Ramos (cell line): ENCODE results near the gene ZDHHC24.

ENCODE experiments used
- in situ Hi-C: fragments of 300-500 bp; cut with MboI; formaldehyde crosslinking; loops from one replicate; pipeline ENCODE4 v1.14.3; 2022; ENCODE audit warnings: low sequenced_read_pairs; ENCODE audit not compliant: unreplicated experiment

Gene ZDHHC24

DNA sequence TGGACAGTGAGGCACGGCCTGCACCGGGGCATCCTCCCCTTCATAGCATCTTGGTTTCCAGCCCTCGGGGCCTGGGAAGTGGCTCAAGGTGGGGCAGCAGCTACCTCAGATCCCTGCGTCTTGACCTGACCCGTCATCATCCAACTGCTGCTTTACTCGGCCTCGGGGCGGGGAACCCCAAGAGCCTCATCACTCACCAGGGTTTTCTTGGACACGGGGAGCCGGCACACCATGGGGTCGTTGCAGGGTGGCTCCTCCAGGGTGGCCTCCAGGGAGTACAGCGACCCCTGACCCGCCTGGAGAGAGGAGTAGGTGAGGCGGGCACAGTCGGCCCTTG, 21.9 kb upstream of the ZDHHC24 start:
- in situ Hi-C loops: no loop called here

DNA sequence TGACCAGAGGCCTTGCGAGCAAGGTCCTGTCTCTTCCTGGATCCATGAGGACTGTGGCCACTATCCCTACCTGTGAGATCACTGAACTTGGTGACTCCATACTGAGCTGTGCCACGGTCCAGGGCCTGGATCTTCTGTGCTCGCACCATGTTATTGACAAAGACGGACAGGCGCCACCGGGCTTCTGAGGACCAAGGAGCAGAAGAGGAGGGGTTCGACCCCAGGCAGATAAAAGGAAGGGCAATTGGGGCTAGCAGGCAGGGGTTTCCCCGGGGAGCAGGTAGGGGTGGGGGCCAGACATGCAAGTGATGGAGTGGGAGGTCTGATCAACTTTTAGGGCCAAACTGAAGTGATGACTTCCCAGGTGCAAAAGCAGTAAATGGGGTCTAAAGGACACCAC, 20.4 kb upstream of the ZDHHC24 start:
- in situ Hi-C loops: no loop called here

DNA sequence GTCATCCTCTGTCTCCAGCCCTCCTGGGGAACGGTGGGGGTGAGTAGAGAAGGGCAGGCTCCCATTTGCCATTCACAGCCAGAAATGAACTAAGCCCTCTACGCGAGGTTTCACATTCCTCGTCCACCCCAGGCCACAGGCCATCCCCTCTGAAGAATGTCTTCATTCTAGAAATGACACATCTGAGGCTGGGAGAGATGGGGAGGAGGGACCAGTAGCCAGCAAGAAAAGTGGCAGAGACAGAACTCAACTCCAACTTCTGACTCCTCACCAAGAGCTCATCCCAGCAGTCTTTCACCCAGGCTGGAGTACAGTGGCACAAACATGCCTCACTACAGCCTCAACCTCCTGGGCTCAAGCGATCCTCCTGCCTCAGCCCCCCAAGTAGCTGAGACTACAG, 19.1 kb upstream of the ZDHHC24 start:
- in situ Hi-C loops: no loop called here

DNA sequence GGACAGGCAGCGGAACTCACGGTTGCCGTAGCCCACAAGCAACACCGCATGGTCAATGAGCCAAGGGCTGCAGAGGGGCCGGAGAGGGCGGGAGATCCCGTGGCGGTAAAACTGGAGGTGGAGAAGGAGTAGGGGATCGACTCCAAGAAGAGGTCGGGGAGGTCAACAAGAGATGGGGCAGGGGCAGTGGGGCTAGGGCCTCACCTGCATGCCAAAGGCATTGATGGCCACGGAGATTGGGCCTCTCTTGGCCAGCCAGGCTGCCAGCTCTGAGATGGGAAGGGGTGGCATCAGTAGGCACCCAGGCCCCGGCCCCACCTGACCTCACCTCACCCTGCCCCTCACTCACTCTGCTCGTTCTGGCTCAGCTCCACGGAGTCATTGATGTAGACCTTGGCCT, 18.7 kb upstream of the ZDHHC24 start:
- in situ Hi-C loops: no loop called here

DNA sequence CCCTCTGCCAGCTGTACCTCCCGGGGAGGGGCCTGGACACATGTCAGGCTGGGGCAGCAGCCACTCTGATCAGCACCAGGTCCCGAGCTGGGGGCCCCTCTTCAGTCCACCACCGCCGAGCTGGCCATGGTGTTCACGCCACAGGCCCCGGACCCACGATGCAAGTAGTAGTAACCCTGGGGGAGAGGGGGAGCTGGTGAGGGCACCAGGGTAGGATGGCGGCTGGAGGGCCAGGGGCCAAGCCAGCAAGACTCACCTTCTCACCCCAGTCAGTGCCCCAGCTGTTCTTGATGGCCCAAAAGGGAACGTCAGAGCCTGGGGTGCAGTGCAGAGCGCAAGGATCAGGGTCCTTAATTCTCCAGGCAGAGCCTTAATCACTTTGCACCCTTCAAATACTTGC, 18.0 kb upstream of the ZDHHC24 start:
- in situ Hi-C loops: no loop called here

DNA sequence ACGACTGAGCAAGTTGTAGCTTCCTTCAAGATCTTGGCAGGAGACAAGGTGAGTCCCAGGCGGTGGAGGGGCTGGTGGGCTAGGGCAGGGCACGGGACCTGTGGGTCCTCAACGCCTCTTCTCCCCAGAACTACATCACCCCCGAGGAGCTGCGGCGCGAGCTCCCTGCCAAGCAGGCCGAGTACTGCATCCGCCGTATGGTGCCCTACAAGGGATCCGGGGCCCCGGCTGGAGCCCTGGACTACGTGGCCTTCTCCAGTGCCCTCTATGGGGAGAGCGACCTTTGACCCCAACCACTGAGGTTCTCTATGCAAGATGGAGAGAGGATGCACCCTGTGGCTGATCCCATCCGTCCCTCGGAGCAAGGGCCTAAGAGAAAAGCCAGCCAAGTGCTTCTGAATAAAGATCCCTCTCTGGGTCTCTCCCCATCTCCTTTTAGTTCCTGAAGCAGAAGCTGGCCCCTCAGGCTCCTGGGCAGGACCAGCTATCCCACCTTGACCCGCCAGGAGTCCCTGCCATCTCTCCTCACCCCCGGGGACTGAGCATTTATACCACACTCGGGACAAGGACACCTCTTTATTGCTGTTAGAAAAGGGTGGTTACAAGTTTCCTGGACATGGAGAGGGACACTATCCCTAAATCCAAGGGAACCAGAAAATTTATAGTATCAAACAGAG, 17.2 kb upstream of the ZDHHC24 start:
- in situ Hi-C loops: no loop called here

DNA sequence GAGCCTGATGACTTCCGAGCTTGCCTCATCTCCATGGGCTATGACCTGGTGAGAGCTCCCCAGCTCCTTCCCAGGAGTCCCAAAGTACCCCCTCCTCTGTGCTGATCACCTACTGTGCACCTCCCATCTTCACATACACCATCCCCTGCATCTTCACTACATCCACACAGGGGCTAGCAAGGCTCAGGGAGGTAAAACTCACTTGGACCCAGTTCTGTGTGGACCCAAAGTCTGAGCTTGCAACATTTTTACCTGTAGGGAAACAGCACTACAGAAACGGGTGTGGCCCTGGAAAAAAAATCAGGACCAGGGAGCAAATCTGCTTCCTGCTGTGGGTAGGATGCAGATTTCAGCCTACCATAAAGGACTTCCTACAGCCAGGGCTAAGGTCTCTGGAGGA, 16.4 kb upstream of the ZDHHC24 start:
- in situ Hi-C loops: no loop called here

DNA sequence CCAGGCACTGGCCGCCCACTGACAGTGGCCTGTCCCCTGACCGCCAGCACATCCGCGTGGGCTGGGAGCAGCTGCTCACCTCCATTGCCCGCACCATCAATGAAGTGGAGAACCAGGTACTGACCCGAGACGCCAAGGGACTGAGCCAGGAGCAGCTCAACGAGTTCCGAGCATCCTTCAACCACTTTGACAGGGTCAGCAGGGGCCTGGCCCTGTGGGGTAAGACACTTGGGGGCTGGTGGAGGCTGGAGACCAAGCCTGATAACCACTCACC, 16.1 kb upstream of the ZDHHC24 start:
- in situ Hi-C loops: no loop called here

DNA sequence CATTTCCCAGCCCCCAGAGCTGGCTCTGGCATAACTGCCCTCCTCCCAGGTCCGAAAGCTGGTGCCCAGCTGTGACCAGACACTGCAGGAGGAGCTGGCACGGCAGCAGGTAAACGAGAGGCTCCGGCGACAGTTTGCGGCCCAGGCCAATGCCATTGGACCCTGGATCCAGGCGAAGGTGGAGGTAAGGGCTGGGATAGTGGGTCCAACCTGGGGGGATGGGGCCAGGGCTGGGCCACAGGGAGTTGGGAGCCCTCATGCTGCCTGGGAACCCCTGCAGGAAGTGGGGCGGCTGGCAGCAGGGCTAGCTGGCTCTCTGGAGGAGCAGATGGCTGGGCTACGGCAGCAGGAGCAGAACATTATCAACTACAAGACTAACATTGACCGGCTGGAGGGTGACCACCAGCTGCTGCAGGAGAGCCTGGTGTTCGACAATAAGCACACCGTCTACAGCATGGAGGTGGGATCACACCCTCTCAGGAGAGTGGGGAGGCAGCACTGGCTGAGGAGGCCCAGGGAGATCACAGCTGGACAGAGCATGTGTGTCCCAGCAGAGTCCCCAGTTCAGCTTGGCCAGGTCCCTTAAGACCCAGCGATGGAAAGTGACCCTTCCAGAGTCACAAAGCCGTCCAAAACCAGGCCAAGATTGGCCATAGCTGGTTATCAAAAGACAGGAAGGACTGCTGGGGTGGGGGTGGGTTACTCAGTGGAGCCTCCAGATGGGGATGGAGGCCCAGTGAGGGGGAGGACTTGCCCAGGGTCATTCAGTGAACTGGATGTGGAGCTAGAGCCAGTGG, 15.5 kb upstream of the ZDHHC24 start:
- in situ Hi-C loops: no loop called here

DNA sequence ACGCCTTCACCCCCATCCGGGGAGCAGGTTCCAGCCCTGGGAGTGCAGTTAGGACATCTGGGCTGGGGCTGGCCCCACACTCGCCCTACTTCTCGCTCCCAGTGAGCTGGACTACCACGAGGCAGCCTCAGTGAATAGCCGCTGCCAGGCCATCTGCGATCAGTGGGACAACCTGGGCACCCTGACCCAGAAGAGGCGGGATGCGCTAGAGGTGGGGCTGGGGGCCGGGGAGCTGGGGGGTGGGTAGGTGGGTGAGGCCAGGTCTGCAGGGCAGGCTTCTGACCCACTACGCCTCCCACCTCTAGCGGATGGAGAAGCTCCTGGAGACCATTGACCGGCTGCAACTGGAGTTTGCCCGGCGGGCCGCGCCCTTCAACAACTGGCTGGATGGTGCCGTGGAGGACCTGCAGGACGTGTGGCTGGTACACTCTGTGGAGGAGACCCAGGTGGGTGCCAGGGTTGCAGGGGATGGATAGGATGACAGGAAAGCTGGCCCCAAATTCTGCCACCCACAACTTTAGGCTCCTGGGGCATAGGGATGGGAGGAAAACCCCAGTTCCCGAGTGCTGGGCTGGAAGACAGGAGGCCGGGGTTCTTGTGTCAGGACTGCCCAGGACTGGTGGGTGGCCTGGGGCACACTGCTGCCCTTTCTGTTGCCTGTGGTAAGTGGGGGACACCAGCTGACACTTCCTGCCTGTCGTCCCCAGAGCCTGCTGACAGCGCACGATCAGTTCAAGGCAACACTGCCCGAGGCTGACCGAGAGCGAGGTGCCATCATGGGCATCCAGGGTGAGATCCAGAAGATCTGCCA, 14.2 kb upstream of the ZDHHC24 start:
- in situ Hi-C loops: no loop called here

DNA sequence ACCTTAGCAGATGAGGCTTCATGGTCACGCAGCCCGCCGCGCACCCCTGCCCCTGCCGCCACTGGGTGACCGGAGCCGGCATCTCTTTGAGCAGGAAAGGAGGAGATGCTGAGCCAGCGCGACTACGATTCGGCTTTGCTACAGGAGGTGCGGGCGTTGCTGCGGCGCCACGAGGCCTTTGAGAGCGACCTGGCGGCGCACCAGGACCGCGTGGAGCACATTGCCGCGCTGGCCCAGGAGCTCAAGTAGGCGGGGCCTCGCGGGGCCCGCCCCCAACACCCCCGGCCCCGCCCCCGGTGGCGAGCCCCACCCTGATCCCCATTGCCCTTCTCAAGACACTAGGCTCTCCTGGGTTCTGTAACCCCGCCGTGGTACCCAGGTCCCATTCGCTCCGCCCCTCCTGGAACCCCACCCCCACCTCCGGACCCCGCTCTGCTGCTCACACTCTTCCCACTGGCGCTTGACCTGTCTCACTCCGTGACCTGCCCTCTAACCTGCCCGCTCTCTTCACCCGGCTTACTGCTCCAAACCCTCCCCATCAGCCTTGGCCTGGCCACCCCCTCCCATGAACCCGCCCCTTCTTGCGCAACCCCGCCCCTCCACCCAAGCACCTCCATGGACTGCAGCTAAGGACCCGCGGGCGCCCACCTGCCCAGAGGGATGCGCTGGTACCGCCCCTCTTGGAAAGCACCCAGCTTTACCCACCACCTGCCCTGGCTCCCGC, 13.5 kb upstream of the ZDHHC24 start:
- in situ Hi-C loops: no loop called here

DNA sequence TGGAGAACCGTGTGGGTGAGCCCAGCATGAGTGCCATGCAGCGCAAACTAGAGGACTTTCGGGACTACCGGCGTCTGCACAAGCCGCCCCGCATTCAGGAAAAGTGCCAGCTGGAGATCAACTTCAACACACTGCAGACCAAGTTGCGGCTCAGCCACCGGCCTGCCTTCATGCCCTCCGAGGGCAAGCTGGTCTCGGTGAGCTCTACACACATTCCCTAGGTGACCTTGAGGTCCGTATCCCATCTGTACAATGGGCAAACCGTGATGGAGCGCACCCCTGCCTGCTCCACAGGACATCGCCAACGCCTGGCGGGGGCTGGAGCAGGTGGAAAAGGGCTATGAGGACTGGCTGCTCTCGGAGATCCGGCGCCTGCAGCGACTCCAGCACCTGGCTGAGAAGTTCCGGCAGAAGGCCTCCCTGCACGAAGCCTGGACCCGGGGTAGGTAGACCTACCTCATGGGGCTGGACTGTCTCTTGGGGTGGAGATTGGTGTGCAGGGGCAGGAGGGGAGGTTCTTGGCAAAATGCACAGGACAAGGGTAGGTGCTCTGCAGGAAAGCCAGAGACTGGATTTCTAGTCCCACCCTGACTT, 12.0 kb upstream of the ZDHHC24 start:
- in situ Hi-C loops: no loop called here

DNA sequence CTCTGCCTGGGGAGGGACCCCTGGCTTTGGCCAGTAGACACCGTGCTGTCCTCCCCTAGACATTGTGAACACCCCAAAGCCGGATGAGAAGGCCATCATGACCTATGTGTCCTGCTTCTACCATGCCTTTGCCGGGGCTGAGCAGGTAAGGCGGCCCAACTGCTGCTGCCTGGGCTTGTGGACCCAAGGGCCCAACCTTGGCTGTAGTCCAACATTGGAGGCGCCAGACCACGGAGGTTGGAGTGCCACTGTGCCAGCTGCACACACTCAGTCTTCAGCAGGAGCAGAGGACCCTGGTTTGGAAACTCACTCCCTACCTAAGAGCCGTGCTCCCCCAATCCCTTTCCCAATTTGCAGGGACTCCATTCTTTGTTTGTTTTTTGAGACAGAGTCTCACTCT, 10.2 kb upstream of the ZDHHC24 start:
- in situ Hi-C loops: no loop called here

DNA sequence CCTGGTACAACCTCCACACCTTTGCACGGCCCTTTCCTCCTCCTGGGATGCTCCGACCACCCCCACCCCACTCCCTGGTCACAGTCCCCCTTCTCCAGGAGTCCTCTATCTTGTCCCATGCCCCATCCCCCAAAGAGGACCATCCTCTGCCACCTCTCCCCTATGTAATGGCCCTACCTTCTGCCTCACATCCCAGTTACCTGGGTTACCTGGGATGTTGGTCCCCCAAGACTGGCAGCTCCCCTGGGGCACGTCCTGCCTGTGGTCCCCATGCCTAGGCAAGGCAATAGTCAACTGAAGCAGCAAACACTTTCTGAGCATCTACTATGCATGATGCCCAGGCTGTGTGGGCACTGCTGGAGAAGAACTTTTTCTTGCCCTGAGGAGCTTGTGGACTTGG, 9.6 kb upstream of the ZDHHC24 start:
- in situ Hi-C loops: no loop called here

DNA sequence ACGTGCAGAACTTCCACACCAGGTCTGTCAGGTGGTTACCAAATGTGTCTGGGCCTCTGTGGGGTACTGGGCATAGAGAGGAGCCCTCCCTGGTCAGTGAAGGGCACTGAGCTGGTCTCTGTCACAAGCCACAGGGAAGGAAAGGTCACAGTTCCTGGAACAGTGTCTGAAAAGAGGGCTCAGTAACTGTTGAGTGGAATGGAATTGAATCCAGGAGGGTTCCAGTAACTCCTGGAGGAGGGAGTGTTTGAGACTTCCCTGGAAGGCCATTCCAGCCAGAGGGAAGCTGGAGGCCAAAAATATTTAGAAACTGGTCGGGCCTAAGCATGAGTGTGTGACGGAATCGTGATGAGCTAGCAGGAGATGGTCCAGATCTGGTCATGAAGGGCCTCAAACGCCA, 8.8 kb upstream of the ZDHHC24 start:
- in situ Hi-C loops: no loop called here

DNA sequence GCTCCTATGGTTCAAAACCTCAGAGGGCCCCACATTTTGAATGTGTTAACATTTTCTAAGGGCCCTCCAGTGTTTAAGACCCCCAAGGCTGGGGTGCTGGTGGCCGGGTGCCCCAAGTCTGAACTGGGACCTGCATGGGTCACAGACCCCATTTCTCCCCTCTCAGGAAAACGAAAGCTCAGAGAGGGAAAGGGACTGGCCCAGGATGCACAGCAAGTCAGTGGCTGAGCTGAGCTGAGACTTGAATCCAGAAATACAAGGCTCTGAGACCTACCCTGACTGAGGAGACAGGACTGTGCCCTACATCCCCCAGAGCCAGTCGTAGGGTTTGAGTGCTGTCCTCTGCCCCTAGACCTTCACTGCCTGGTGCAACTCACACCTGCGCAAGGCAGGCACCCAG, 5.0 kb upstream of the ZDHHC24 start:
- in situ Hi-C loops: no loop called here

DNA sequence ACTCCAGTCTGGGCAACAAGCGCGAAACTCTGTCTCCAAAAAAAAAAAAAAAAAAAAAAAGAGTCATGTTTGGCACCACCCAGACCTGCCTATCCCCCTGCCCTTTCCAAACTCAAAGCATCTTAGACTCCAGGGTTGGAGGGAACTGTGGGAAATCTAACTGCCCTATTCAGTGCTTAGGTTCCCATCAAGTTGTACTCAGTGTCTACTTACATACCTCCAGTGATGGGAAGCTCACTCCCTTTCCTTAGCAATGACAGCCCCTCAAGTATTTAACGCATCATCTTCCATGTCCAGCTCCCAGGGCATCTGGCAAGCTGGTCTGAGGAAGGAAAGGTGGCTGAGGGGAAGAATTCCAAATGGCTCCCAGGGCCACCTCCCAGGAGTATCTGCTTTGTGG, 3.8 kb upstream of the ZDHHC24 start:
- in situ Hi-C loops: no loop called here

DNA sequence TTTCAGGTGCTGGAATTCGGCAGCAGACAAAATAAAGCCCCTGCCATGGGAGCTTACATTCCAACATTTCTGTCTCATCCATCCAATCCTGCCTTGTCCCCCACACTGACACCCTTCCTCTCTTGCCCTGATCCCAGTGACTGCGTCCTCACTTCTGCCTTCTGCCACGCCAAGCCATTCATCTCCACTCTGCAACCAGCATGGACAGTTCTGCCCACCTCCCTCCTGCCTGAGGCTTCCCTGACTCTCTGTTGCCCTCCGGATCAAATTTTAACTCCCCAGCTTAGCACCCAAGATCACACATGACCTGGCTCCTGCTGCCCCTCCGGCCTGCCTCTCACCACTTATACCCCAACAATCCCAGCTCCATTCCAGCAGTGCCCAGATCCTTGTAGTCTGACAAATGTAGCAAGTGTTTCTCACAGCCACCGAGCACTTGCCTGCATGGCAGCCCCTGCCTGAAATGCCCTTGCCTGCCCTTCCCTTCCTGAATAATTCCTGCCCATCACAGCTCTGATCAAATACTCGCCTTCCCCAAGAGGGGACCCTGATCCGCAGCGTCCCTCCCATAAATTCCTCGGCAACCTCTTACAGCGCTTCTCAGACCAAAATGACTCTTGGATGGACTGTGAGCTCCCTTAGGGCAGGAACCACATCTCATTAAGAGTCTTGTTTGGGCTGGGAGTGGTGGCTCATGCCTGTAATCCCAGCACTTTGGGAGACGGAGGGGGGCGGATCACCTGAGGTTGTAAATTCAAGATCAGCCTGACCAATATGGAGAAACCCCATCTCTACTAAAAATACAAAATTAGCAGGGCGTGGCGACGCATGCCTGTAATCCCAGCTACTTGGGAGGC, 3.2 kb upstream of the ZDHHC24 start:
- in situ Hi-C loops: no loop called here

DNA sequence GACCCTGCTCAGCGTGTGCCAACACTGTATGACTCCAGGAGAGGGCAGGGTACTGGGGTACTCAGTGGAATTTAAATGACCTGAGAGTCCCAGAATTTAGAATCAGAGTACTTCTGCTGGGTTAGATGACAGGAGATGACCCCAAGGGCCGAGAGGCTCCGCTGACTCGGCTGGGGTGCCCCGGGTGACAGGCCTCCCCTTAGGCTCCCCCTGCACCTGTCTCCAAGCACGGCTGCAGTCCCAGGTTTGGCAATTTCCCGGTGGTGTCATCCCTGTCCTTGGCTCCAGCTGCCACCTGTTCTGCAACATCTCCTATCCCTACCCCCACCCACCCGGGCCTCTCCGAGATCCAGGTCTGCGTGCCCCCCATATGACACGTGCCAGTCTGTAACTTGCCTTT, 2.2 kb upstream of the ZDHHC24 start:
- in situ Hi-C loops: no loop called here

DNA sequence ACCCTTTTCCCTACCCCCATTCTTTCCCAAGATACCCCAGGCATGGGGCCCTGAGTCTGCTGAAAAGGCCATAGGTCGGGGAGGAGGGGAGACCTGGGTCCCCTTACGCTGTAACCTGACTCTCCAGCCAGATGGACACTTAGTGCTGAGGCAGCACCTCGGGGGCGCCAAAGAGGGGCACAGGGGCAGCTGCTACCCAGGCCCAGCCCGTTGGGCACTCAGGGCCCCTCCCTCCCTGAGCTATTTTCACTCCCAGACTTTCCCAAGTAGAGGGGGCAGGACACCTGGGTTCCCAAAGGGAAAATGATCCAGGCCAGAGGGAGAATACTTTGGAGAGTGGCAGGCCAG, 1.8 kb upstream of the ZDHHC24 start:
- in situ Hi-C loops: no loop called here
